ENCODE measurements around the gene PDE9A. TPM values are rescaled to one million over a fixed set of nuclear protein-coding genes. Genes with fewer than 3 reads are reported as not detected.

Gene PDE9A
- total and polyA plus RNA-seq, 2 donors (not counting 3 experiments of a cell fraction or from before 2014, with no cell fraction given), result 0.28 to 2.2 TPM

DNA sequence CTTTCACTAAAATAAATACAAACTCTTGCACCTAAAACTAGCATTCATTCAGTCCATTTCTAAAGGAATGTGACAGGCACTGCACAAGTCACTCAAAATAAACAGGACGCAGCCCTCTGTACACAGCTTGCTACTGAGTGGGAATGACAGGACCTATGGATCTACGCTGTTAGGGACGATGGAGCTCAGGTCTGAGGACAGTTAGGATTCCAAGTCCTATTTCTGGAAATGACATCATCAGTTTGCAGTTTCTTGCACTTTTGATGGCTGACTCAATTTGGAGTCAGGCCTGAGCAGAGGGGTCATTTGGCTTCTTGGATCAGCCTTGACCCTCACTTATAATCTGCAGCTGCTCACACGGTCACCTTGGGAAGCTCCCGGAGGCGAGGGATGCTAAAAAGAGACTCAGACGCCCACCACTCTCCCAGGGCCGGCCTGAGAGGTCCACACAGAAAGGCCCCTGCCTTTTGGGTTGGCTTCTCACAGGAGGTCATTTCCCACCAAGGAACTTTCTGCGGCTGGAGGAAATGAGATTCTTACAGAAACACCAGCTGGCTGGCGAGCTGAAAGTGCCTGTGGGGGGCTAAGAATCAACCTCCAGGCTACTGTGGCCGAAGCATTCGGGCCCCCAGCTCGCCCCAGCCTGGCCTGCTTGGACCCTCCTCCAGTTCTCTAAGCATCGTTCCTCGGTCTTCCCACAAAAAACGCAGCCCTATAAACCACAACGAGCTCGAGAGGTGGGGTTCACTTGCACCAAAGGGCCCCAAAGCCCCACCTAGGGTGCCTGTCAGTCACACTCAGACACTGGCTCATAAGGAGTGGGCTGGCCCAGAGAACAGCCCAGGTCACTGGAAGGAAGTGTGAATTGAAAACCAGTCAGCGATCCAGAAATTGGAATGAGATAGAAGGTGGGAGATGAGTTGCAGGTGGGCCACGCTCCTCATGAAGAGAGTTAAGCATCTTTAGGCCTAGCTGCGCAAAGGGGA, 8.9 kb upstream of the PDE9A start:
- Histone ChIP-seq H3K4me3 (replicated peaks in 1 of 3; ENCODE audit: insufficient read depth in 1 of 3, low read depth in 1 of 3, low read length in 3 of 3) (no peak overlapping the region), H3K4me1 (ENCODE audit: control insufficient read depth, extremely low read depth, insufficient read depth, low read length) (no peaks in the 10 kb centered on the region), H3K27me3 (ENCODE audit: control insufficient read depth in 2 of 2, insufficient read depth in 2 of 2, low read length in 2 of 2) (peaks cover 5 to 8% of the 10 kb centered on the region in 2 experiments), H3K9me3 (replicated peaks; ENCODE audit: control insufficient read depth, insufficient read depth, low read length) (no peaks in the 10 kb centered on the region), H3K4me2 (ENCODE audit: insufficient read depth, low read length) (no peak overlapping the region), H3K79me2 (ENCODE audit: control insufficient read depth, insufficient read depth, low read length) (no peaks in the 10 kb centered on the region), H4K20me1 (replicated peaks; ENCODE audit: control insufficient read depth, extremely low read depth, insufficient read depth, low read length) (no peaks in the 10 kb centered on the region), H3K9ac (replicated peaks; ENCODE audit: extremely low read depth, insufficient read depth, low read length) (no peak overlapping the region), H3K9me1 (replicated peaks; ENCODE audit: control insufficient read depth, extremely low read depth, insufficient read depth, low read length) (no peaks in the 10 kb centered on the region), H3K36me3 (ENCODE audit: control insufficient read depth in 2 of 2, extremely low read depth in 1 of 2, insufficient read depth in 2 of 2, low read length in 2 of 2) (no peaks in the 10 kb centered on the region), H3K27ac (ENCODE audit: insufficient read depth, low read depth, low read length) (no peak overlapping the region), H2AFZ (ENCODE audit: low read depth, low read length) (no peak overlapping the region)
- no TSS peak for BruUV-seq (replicated peaks)
- DNase-seq (ENCODE audit: low read depth, low spot score) (no peak), FAIRE-seq (no peak)
- intact Hi-C loops (cut with micrococcal nuclease), result no loop called here
- ChIA-PET CTCF (interaction anchor here (1.0 to 2.7 kb wide), 2 partner anchors 8 to 27 kb away, joined by 3 to 7 read pairs; no protein-coding TSS in a partner anchor), POLR2A (no interaction called here)
- dilution Hi-C loops (cut with MboI; ENCODE audit: extremely low pct_ligation_motif_present, low sequenced_read_pairs), result no loop called here
- no peak for TF ChIP-seq FOS (IDR thresholded peaks at IDR 0.05; ENCODE audit: borderline replicate concordance, insufficient read depth, low read length)
- no peak for TF ChIP-seq MYC (IDR thresholded peaks at IDR 0.05; ENCODE audit: low read depth, low read length)
- no peak for TF ChIP-seq EZH2 (IDR thresholded peaks at IDR 0.05; ENCODE audit: borderline replicate concordance, low read depth, low read length, severe bottlenecking)
- no peak for TF ChIP-seq JUN (IDR thresholded peaks at IDR 0.05; ENCODE audit: borderline replicate concordance, insufficient read depth, insufficient read length, low read depth)
- TF ChIP-seq POLR2A (IDR thresholded peaks at IDR 0.05; ENCODE audit: low read depth, low read length), result no peak
- TF ChIP-seq, protein P1, sequence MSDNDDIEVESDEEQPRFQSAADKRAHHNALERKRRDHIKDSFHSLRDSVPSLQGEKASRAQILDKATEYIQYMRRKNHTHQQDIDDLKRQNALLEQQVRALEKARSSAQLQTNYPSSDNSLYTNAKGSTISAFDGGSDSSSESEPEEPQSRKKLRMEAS (IDR thresholded peaks at IDR 0.05; ENCODE audit: insufficient read depth, insufficient read length), result no peak
- no peak for TF ChIP-seq POLR2AphosphoS5 (IDR thresholded peaks at IDR 0.05; ENCODE audit: insufficient read depth, low read depth, low read length)
- no peak for TF ChIP-seq GATA2 (IDR thresholded peaks at IDR 0.05; ENCODE audit: insufficient read depth, insufficient read length, low read depth, low read length)
- TF ChIP-seq, protein P2, sequence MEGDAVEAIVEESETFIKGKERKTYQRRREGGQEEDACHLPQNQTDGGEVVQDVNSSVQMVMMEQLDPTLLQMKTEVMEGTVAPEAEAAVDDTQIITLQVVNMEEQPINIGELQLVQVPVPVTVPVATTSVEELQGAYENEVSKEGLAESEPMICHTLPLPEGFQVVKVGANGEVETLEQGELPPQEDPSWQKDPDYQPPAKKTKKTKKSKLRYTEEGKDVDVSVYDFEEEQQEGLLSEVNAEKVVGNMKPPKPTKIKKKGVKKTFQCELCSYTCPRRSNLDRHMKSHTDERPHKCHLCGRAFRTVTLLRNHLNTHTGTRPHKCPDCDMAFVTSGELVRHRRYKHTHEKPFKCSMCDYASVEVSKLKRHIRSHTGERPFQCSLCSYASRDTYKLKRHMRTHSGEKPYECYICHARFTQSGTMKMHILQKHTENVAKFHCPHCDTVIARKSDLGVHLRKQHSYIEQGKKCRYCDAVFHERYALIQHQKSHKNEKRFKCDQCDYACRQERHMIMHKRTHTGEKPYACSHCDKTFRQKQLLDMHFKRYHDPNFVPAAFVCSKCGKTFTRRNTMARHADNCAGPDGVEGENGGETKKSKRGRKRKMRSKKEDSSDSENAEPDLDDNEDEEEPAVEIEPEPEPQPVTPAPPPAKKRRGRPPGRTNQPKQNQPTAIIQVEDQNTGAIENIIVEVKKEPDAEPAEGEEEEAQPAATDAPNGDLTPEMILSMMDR (IDR thresholded peaks at IDR 0.05; ENCODE audit: extremely low read depth in 1 of 2, insufficient read depth in 1 of 2, low read depth in 1 of 2, low read length in 2 of 2), result no peak
